Effector memory CD4-positive, alpha-beta T cell (primary cell): Measurements from ENCODE around the gene CCDC7.
"Not testable (repeated sequence)": the region's sequence is repeated elsewhere in the genome, so short reads cannot be mapped to it uniquely, and the experiment has no call there.

Experiments used
- DNase-seq, 3 donors: peaks; one replicate each; pipeline ENCODE4 v3.0.0-alpha.2; 2020
- H3K27ac ChIP-seq: 2 replicates; pipeline ENCODE4 v1.7.0; 2013; ENCODE audit warnings: mild to moderate bottlenecking, low read length, moderate library complexity; ENCODE audit not compliant: insufficient read depth, poor library complexity, severe bottlenecking
- H3K27me3 ChIP-seq: replicated peaks from 2 replicates; pipeline ENCODE4 v1.7.0; 2013; ENCODE audit warnings: mild to moderate bottlenecking, low read length; ENCODE audit not compliant: insufficient read depth, control insufficient read depth, poor library complexity, severe bottlenecking
- H3K36me3 ChIP-seq: 2 replicates; pipeline ENCODE4 v1.7.0; 2013; ENCODE audit warnings: mild to moderate bottlenecking, low read length, moderate library complexity; ENCODE audit not compliant: control insufficient read depth, insufficient read depth
- H3K4me1 ChIP-seq: 2 replicates; pipeline ENCODE4 v1.7.0; 2013; ENCODE audit warnings: low read length, mild to moderate bottlenecking; ENCODE audit not compliant: control insufficient read depth, insufficient read depth, poor library complexity, severe bottlenecking
- H3K4me3 ChIP-seq: 2 replicates; pipeline ENCODE4 v1.7.0; 2013; ENCODE audit warnings: low read length, low read depth, mild to moderate bottlenecking; ENCODE audit not compliant: insufficient read depth, poor library complexity, severe bottlenecking
- H3K9me3 ChIP-seq: 2 replicates; pipeline ENCODE4 v1.7.0; 2013; ENCODE audit warnings: mild to moderate bottlenecking, low read length, moderate library complexity; ENCODE audit not compliant: control insufficient read depth

Gene CCDC7

GRCh38 chr10:32888161-32888927 lies 442.4 kb downstream of the CCDC7 start:
- Histone ChIP-seq H3K27me3 (no peaks in the 10 kb centered on the region), H3K9me3 (no peaks in the 10 kb centered on the region), H3K4me1 (no peaks in the 10 kb centered on the region), H3K27ac (no peak overlapping the region), H3K4me3 (no peak overlapping the region), H3K36me3 (no peaks in the 10 kb centered on the region)
- no peak for DNase-seq

GRCh38 chr10:32889631-32890212 lies 443.8 kb downstream of the CCDC7 start:
- DNase-seq = no peak
- Histone ChIP-seq H3K9me3 (no peaks in the 10 kb centered on the region), H3K4me1 (no peaks in the 10 kb centered on the region), H3K4me3 (no peak overlapping the region), H3K36me3 (no peaks in the 10 kb centered on the region), H3K27me3 (no peaks in the 10 kb centered on the region), H3K27ac (no peak overlapping the region)

DNA sequence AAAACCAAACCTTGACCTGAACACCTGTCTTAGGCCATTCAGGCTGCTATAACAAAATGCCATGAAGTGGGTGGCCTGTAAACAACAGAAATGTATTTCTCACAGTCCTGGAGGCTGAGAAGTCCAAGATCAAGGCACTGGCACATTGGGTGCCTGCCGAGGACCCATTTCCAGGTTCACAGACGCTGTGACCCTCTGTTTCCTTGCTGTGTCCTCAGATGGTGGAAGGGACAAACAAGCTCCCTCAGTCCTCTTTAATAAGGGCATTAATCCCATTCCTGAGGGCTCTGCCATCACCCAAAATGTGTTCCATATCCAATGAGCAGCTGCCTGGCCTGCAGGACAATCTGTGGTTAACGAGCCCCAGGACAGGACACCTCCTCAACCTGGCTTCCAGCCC lies 444.5 kb downstream of the CCDC7 start:
- no peaks in the 10 kb centered on the region for H3K36me3 ChIP-seq
- no peaks in the 10 kb centered on the region for H3K4me1 ChIP-seq
- no peak for DNase-seq
- H3K27me3 ChIP-seq = no peaks in the 10 kb centered on the region
- H3K9me3 ChIP-seq = no peaks in the 10 kb centered on the region
- H3K4me3 ChIP-seq = no peak overlapping the region
- no peak overlapping the region for H3K27ac ChIP-seq

- H3K4me3 ChIP-seq = no peak overlapping the region
- H3K9me3 ChIP-seq = no peaks in the 10 kb centered on the region
- no peak overlapping the region for H3K27ac ChIP-seq
- H3K27me3 ChIP-seq = no peaks in the 10 kb centered on the region
- no peaks in the 10 kb centered on the region for H3K4me1 ChIP-seq
- no peaks in the 10 kb centered on the region for H3K36me3 ChIP-seq
- DNase-seq = no peak
Observed at GRCh38 chr10:32891261-32891660, 445.3 kb downstream of the CCDC7 start.

- no peaks in the 10 kb centered on the region for H3K4me1 ChIP-seq
- H3K36me3 ChIP-seq = peaks cover 19% of the 10 kb centered on the region
- no peaks in the 10 kb centered on the region for H3K9me3 ChIP-seq
- DNase-seq = no peak
- H3K27ac ChIP-seq = no peak overlapping the region
- no peaks in the 10 kb centered on the region for H3K27me3 ChIP-seq
- H3K4me3 ChIP-seq = no peak overlapping the region
Observed at GRCh38 chr10:32893434-32893833, 447.5 kb downstream of the CCDC7 start.

- peaks cover 19% of the 10 kb centered on the region for H3K36me3 ChIP-seq
- H3K9me3 ChIP-seq = no peaks in the 10 kb centered on the region
- H3K27ac ChIP-seq = no peak overlapping the region
- no peaks in the 10 kb centered on the region for H3K27me3 ChIP-seq
- no peak overlapping the region for H3K4me3 ChIP-seq
- DNase-seq = no peak
- no peaks in the 10 kb centered on the region for H3K4me1 ChIP-seq
Observed at GRCh38 chr10:32893916-32894664, 448.1 kb downstream of the CCDC7 start.

GRCh38 chr10:32895200-32895968 lies 449.4 kb downstream of the CCDC7 start:
- not testable (repeated sequence) for H3K27ac ChIP-seq, DNase-seq, H3K4me1 ChIP-seq, H3K4me3 ChIP-seq, H3K27me3 ChIP-seq, H3K9me3 ChIP-seq
- peaks cover 22% of the 10 kb centered on the region for H3K36me3 ChIP-seq

GRCh38 chr10:32901815-32902214 lies 455.9 kb downstream of the CCDC7 start:
- Histone ChIP-seq H3K27ac (no peak overlapping the region), H3K27me3 (no peaks in the 10 kb centered on the region), H3K36me3 (peaks cover 57% of the 10 kb centered on the region), H3K9me3 (no peaks in the 10 kb centered on the region), H3K4me1 (no peaks in the 10 kb centered on the region), H3K4me3 (no peak overlapping the region)
- no peak for DNase-seq

GRCh38 chr10:32905466-32905865 lies 459.5 kb downstream of the CCDC7 start:
- H3K36me3 ChIP-seq = peaks cover 63% of the 10 kb centered on the region

More at GRCh38 chr10:32905466-32905865, 459.5 kb downstream of the CCDC7 start:
- H3K27me3 ChIP-seq = no peaks in the 10 kb centered on the region
- H3K4me3 ChIP-seq = no peak overlapping the region
- no peaks in the 10 kb centered on the region for H3K9me3 ChIP-seq
- no peaks in the 10 kb centered on the region for H3K4me1 ChIP-seq
- DNase-seq = no peak
- H3K27ac ChIP-seq = no peak overlapping the region
